Chondrocyte (in vitro differentiated cells): ENCODE measurements around the gene SLC18A3. TPM values are rescaled to one million over a fixed set of nuclear protein-coding genes. Genes with fewer than 3 reads are reported as not detected.

Experiments used
- DNase-seq: peaks from one replicate; pipeline ENCODE4 v3.0.0; 2021; ENCODE audit warnings: mixed read lengths, low spot score
- H3K27ac Mint-ChIP-seq: one replicate; pipeline ENCODE4 v1.8.0; 2021; ENCODE audit warnings: mild to moderate bottlenecking, moderate library complexity, mixed read lengths; ENCODE audit not compliant: unreplicated experiment
- H3K27me3 Mint-ChIP-seq: 2 replicates; pipeline ENCODE4 v1.8.0; 2021; ENCODE audit warnings: low read depth, mixed read lengths
- H3K36me3 Mint-ChIP-seq: 2 replicates; pipeline ENCODE4 v1.8.0; 2021; ENCODE audit warnings: low read depth, mixed read lengths
- H3K4me1 Mint-ChIP-seq: 2 replicates; pipeline ENCODE4 v1.8.0; 2021; ENCODE audit warnings: low read depth, mild to moderate bottlenecking, mixed read lengths
- H3K4me3 Mint-ChIP-seq: one replicate; pipeline ENCODE4 v1.8.0; 2021; ENCODE audit warnings: mild to moderate bottlenecking, moderate library complexity, mixed read lengths; ENCODE audit not compliant: unreplicated experiment
- H3K9me3 Mint-ChIP-seq: 2 replicates; pipeline ENCODE4 v1.8.0; 2021; ENCODE audit warnings: low read depth, mixed read lengths
- total RNA-seq: library from RNA; stranded (reverse); gene quantifications from 3 replicates; pipeline ENCODE4 v1.2.1, GENCODE V29; 2021
- TF ChIP-seq, protein P1 (sequence below): fragments of 200-600 bp; sonication (generic); IDR thresholded peaks from 2 replicates; pipeline ENCODE4 v1.5.0; 2021; ENCODE audit warnings: antibody characterized with exemption, mild to moderate bottlenecking, moderate library complexity

The SLC18A3 gene
- total RNA-seq, 1 donor from 2014 or later = not detected

DNA sequence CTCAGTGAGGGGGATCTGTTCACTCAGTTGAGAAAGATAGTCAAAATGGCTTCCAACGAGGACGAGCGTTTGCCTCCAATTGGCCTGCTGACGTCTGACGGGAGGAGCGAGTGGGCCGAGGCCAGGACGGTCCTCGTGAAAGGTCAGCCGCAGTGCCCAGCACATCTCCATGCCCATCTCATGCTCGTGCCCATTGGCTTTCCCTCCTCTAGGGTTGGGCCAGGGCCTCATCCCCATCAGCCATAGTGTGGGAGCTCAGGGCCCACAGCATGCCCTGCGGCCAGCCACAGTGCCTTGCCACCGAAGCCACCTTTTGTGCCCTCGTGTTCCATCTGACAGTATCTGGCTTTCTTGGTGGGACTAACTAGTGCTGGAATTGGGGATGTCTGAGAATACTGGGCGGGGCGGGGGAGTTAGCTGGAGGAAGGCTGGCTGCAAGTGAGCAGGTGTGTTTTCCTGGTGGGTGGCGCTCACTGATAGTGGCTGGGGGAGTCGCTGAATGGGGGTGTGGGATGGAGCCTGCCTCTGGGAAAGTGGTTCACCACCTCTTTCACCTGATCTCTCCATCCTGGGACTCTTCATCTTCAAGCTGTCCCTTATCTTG, 17.6 kb downstream of the SLC18A3 start:
- Mint-ChIP-seq H3K36me3 (no peaks in the 10 kb centered on the region), H3K4me1 (no peaks in the 10 kb centered on the region), H3K9me3 (no peaks in the 10 kb centered on the region), H3K4me3 (no peak overlapping the region), H3K27ac (no peak overlapping the region), H3K27me3 (peaks cover 23% of the 10 kb centered on the region)
- DNase-seq = peak; percentile 59
- TF ChIP-seq, protein P1, sequence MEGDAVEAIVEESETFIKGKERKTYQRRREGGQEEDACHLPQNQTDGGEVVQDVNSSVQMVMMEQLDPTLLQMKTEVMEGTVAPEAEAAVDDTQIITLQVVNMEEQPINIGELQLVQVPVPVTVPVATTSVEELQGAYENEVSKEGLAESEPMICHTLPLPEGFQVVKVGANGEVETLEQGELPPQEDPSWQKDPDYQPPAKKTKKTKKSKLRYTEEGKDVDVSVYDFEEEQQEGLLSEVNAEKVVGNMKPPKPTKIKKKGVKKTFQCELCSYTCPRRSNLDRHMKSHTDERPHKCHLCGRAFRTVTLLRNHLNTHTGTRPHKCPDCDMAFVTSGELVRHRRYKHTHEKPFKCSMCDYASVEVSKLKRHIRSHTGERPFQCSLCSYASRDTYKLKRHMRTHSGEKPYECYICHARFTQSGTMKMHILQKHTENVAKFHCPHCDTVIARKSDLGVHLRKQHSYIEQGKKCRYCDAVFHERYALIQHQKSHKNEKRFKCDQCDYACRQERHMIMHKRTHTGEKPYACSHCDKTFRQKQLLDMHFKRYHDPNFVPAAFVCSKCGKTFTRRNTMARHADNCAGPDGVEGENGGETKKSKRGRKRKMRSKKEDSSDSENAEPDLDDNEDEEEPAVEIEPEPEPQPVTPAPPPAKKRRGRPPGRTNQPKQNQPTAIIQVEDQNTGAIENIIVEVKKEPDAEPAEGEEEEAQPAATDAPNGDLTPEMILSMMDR = no peak

DNA sequence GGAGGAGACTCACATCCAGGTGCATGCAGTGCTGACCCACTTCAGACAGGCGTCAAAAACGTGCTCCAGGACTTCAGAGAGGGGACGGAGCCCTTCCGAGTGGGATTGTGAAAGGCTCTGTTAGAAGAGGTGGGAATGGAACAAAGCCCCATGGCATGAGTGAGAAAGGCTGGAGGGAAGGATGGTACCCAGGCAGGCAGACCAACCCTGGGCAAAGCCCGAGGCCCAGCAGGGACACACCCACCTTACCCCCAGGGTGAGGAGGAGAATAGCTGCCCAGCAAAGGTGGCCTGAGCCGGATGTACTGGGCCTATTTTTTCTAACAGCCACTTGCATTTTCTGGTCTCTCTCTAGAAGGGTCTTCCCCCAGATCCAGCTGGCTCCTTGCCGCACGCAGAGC, 18.5 kb downstream of the SLC18A3 start:
- H3K4me3 Mint-ChIP-seq = no peak overlapping the region
- H3K27me3 Mint-ChIP-seq = peaks cover 17% of the 10 kb centered on the region
- H3K36me3 Mint-ChIP-seq = no peaks in the 10 kb centered on the region
- peak; percentile 57 for DNase-seq
- H3K27ac Mint-ChIP-seq = no peak overlapping the region
- TF ChIP-seq, protein P1 = no peak
- H3K4me1 Mint-ChIP-seq = no peaks in the 10 kb centered on the region
- no peaks in the 10 kb centered on the region for H3K9me3 Mint-ChIP-seq

DNA sequence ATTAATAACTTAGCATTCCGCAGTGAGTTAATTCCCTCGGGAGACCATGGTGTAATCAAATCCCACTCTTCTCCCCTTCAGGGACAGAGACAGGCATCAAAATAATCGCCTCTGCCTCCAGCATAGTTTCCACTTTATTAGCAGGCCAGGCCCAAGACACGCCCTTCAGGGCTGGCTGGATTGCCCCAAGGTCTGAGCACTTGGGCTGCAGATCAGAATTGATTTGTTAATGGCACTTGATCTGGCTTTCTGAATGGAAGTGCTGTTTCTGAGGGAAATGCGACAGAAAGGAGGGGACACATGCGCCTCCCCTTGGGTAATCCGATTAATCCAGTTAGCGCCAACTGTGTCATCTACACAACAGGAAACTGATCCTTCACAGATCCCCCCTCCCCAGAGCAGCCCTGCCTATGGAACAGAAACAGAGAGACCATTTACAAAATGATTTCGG, 19.3 kb downstream of the SLC18A3 start:
- Mint-ChIP-seq H3K27me3 (peaks cover 13% of the 10 kb centered on the region), H3K9me3 (no peaks in the 10 kb centered on the region), H3K4me1 (no peaks in the 10 kb centered on the region), H3K4me3 (no peak overlapping the region), H3K27ac (no peak overlapping the region), H3K36me3 (no peaks in the 10 kb centered on the region)
- TF ChIP-seq, protein P1 = no peak
- no peak for DNase-seq

DNA sequence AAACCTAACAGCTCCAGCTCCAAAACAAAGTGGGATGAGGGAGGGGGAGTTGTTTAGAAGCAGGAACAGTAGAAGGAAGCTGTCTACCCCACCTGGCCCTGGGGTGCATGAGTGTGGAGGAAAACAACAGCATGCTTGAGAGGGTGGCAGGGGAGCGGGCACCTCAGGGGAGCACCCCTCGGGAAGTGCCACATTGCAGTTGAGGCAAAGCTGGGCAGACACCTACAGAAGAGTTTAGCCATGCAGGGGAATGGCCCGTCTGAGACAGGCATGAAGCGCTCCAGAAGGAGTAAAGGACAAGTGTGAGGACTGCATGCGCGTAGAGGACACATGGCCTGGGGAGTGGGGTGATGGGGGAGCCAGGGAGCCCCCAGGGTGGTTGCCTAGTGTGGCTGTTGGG, 21.9 kb downstream of the SLC18A3 start:
- Mint-ChIP-seq H3K27ac (no peak overlapping the region), H3K36me3 (no peaks in the 10 kb centered on the region), H3K9me3 (no peaks in the 10 kb centered on the region), H3K4me1 (no peaks in the 10 kb centered on the region), H3K27me3 (peaks cover 22% of the 10 kb centered on the region), H3K4me3 (no peak overlapping the region)
- TF ChIP-seq, protein P1 = no peak
- peak; percentile 63 for DNase-seq

DNA sequence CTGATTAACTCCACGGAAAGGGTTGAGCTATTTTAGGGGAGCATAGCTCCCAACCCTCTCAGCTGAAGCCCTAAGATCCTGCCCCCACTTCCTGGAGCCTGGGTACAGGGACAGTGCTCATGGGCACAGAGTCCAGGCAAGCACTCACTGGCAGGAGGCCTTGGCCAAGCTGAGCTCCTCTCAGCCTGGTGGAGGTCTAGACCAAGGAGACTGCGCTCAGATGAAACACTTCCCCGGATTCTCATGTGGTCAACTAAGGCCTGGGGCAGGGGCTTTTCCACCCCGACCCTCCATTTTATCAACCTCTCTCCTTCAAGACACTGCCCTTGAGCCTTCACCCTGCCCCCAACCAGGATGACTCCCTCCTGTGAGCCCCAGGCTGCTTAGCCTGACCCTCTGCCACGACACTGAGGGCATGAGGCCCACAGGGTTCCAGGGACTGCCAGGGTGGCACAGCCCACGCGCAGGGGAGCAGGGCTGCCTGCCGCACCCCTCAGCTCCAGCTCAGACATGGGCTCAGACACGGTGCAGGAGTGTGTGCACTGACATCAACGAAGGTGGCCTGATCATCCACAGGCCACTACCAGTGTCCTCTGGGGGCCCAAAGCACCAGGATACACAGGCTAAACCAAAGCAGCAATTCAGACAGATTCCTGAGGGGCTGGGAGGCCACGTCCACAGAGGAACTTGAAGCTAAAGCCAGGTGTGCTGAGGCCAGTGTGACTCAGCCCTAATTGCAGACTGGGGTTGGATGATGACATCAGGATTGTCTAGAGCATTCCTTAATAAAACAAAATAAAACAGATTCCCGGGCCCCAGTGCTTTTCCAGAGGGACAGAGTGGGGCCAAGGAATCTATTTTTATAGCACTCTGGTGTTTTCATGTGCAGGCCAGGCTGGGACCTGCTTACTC, 22.6 kb downstream of the SLC18A3 start:
- TF ChIP-seq, protein P1 = no peak
- DNase-seq = peak; percentile 65
- no peak overlapping the region for H3K27ac Mint-ChIP-seq
- no peaks in the 10 kb centered on the region for H3K9me3 Mint-ChIP-seq
- peaks cover 29% of the 10 kb centered on the region for H3K27me3 Mint-ChIP-seq
- no peaks in the 10 kb centered on the region for H3K36me3 Mint-ChIP-seq
- H3K4me1 Mint-ChIP-seq = no peaks in the 10 kb centered on the region
- no peak overlapping the region for H3K4me3 Mint-ChIP-seq
